PC-9 (cell line): ENCODE measurements around the gene AUTS2. TPM values are rescaled to one million over a fixed set of nuclear protein-coding genes. Genes with fewer than 3 reads are reported as not detected.

Experiments
- BruUV-seq: library from RNA; stranded (reverse); fragments of 400-500 nt; replicated peaks from 2 replicates; lab custom pipeline; 2021; lab: Mats Ljungman, UMichigan
- CTCF ChIA-PET: fragments of 300-600 bp; sonication (Branson Sonifier 250); formaldehyde crosslinking; loops from one replicate; lab custom pipeline; 2022; ENCODE audit warnings: antibody characterized with exemption; lab: Charles Lee
- POLR2A ChIA-PET: fragments of 300-600 bp; sonication (Branson Sonifier 250); formaldehyde crosslinking; loops from one replicate; lab custom pipeline; 2022; ENCODE audit warnings: antibody characterized with exemption; ENCODE audit not compliant: unreplicated experiment; lab: Charles Lee
- DNase-seq, 2 experiments: peaks; one replicate each; pipeline versions ENCODE4 v3.0.0 to v3.0.0-alpha.2; 2015 to 2022; ENCODE audit warnings: mixed read lengths in 1 of 2
- H2AFZ ChIP-seq: fragments of 200-600 bp; sonication (generic); 2 replicates; pipeline ENCODE4 v1.8.1; 2017; ENCODE audit warnings: antibody characterized with exemption
- H3F3A ChIP-seq: fragments of 200-600 bp; sonication (generic); 2 replicates; pipeline ENCODE4 v1.8.1; 2017; ENCODE audit warnings: antibody characterized with exemption, mild to moderate bottlenecking, low read depth; ENCODE audit not compliant: insufficient read depth
- H3K27ac ChIP-seq: fragments of 200-600 bp; sonication (generic); 2 replicates; pipeline ENCODE4 v1.6.1; 2016; ENCODE audit warnings: mixed run types
- H3K27me3 ChIP-seq: fragments of 200-600 bp; sonication (generic); 2 replicates; pipeline ENCODE4 v1.6.1; 2016; ENCODE audit warnings: low read depth, mixed run types; ENCODE audit not compliant: insufficient read depth
- H3K36me3 ChIP-seq: fragments of 200-600 bp; sonication (generic); 2 replicates; pipeline ENCODE4 v1.6.1; 2016; ENCODE audit warnings: low read depth, mixed run types
- H3K4me1 ChIP-seq: fragments of 200-600 bp; sonication (generic); replicated peaks from 2 replicates; pipeline ENCODE4 v1.6.1; 2016; ENCODE audit warnings: mixed run types; ENCODE audit not compliant: insufficient read depth
- H3K4me2 ChIP-seq: fragments of 200-600 bp; sonication (generic); 2 replicates; pipeline ENCODE4 v1.6.1; 2017; ENCODE audit warnings: mixed run types
- H3K4me3 ChIP-seq: fragments of 200-600 bp; sonication (generic); 2 replicates; pipeline ENCODE4 v1.6.1; 2016; ENCODE audit warnings: mixed run types
- H3K79me2 ChIP-seq: fragments of 200-600 bp; sonication (generic); 2 replicates; pipeline ENCODE4 v1.6.1; 2017; ENCODE audit warnings: low read depth, mixed run types
- H3K9me2 ChIP-seq: fragments of 200-600 bp; sonication (generic); 2 replicates; pipeline ENCODE4 v1.8.1; 2017; ENCODE audit warnings: mild to moderate bottlenecking; ENCODE audit not compliant: insufficient read depth
- H3K9me3 ChIP-seq: fragments of 200-600 bp; sonication (generic); 2 replicates; pipeline ENCODE4 v1.8.1; 2016; ENCODE audit warnings: low read depth; ENCODE audit not compliant: insufficient read depth
- H4K20me1 ChIP-seq: fragments of 200-600 bp; sonication (generic); 2 replicates; pipeline ENCODE4 v1.8.1; 2017; ENCODE audit not compliant: insufficient read depth
- CTCF ChIP-seq: fragments of 200-600 bp; sonication (generic); conservative IDR thresholded peaks from 2 replicates; pipeline ENCODE4 v1.6.1; 2017; ENCODE audit warnings: mixed run types, antibody characterized with exemption, mild to moderate bottlenecking, moderate library complexity
- EZH2 ChIP-seq: fragments of 200-600 bp; sonication (generic); IDR thresholded peaks from 2 replicates; pipeline ENCODE4 v1.8.0; 2017; ENCODE audit warnings: antibody characterized with exemption, low read depth
- intact Hi-C: fragments of 100-400 bp; cut with micrococcal nuclease; formaldehyde crosslinking; loops from one replicate; pipeline ENCODE4 v1.10.0; 2022; ENCODE audit not compliant: unreplicated experiment
- total RNA-seq: library from RNA; stranded (reverse); gene quantifications from 2 replicates; pipeline ENCODE4 v1.2.3, GENCODE V29; 2021

The AUTS2 gene
- total RNA-seq, 1 experiment from 2014 or later: not detected

GRCh38 chr7:70618020-70618551 lies 1019.8 kb downstream of the AUTS2 start:
- POLR2A ChIA-PET: no interaction called here
- Histone ChIP-seq H3K9me2 (no peaks in the 10 kb centered on the region), H3K79me2 (no peaks in the 10 kb centered on the region), H2AFZ (no peak overlapping the region), H4K20me1 (no peaks in the 10 kb centered on the region), H3K4me3 (no peak overlapping the region), H3K4me1 (no peaks in the 10 kb centered on the region), H3K4me2 (no peak overlapping the region), H3F3A (no peaks in the 10 kb centered on the region), H3K9me3 (no peaks in the 10 kb centered on the region), H3K27ac (no peak overlapping the region), H3K36me3 (no peaks in the 10 kb centered on the region), H3K27me3 (peaks cover 77% of the 10 kb centered on the region)
- CTCF ChIA-PET: no interaction called here
- intact Hi-C loops: no loop called here
- TF ChIP-seq EZH2 (no peak), CTCF (no peak)
- no TSS peak for BruUV-seq
- DNase-seq: no peak

GRCh38 chr7:70619130-70619529 lies 1020.9 kb downstream of the AUTS2 start:
- Histone ChIP-seq H3K79me2 (no peaks in the 10 kb centered on the region), H4K20me1 (no peaks in the 10 kb centered on the region), H3K4me1 (no peaks in the 10 kb centered on the region), H3K27ac (no peak overlapping the region), H3K36me3 (no peaks in the 10 kb centered on the region), H3F3A (no peaks in the 10 kb centered on the region), H3K4me2 (no peak overlapping the region), H3K9me3 (no peaks in the 10 kb centered on the region), H3K27me3 (peaks cover 83% of the 10 kb centered on the region), H3K4me3 (no peak overlapping the region), H2AFZ (no peak overlapping the region), H3K9me2 (no peaks in the 10 kb centered on the region)
- intact Hi-C loops: no loop called here
- CTCF ChIA-PET: no interaction called here
- BruUV-seq: no TSS peak
- TF ChIP-seq CTCF (no peak), EZH2 (no peak)
- POLR2A ChIA-PET: no interaction called here
- no peak for DNase-seq

GRCh38 chr7:70619659-70620058 lies 1021.4 kb downstream of the AUTS2 start:
- Histone ChIP-seq H3K36me3 (no peaks in the 10 kb centered on the region), H4K20me1 (no peaks in the 10 kb centered on the region), H3K4me1 (no peaks in the 10 kb centered on the region), H3K4me2 (no peak overlapping the region), H3K4me3 (no peak overlapping the region), H3K79me2 (no peaks in the 10 kb centered on the region), H3K9me3 (no peaks in the 10 kb centered on the region), H3K27ac (no peak overlapping the region), H3F3A (no peaks in the 10 kb centered on the region), H2AFZ (no peak overlapping the region), H3K9me2 (no peaks in the 10 kb centered on the region), H3K27me3 (peaks cover 79% of the 10 kb centered on the region)
- POLR2A ChIA-PET: no interaction called here
- CTCF ChIA-PET: no interaction called here
- TF ChIP-seq CTCF: no peak
- TF ChIP-seq EZH2: no peak
- intact Hi-C loops: no loop called here
- BruUV-seq: no TSS peak
- DNase-seq: no peak
